HG03039 (cell line): Measurements from ENCODE around the gene FAAH2.
"Not testable (repeated sequence)": the region's sequence is repeated elsewhere in the genome, so short reads cannot be mapped to it uniquely, and the experiment has no call there.

Experiments used
- ATAC-seq: cut with Tn5 transposase; IDR thresholded peaks from one replicate; pipeline ENCODE4 v1.9.1; 2021; ENCODE audit warnings: mild to moderate bottlenecking, moderate library complexity; ENCODE audit not compliant: unreplicated experiment

The FAAH2 gene

DNA sequence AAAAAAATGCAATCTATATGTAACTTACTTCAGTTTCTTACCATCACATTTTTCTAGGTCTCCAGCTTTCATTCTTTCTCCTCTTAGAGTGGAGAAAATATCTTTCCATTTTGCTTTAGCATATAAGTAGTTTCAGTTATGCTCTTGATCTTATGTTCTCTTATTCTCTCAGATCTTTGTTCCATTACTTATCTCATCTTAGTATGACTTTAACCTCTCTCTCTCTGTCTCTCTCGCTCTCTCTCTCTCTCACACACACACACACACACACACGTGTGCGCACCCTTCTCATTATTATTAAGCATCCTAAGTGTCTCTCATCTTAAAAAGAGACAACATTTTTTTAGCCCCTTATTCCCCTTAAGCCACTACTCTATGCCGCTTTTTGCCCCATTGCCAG is 92.8 kb downstream of the FAAH2 start:
- ATAC-seq = no peak

DNA sequence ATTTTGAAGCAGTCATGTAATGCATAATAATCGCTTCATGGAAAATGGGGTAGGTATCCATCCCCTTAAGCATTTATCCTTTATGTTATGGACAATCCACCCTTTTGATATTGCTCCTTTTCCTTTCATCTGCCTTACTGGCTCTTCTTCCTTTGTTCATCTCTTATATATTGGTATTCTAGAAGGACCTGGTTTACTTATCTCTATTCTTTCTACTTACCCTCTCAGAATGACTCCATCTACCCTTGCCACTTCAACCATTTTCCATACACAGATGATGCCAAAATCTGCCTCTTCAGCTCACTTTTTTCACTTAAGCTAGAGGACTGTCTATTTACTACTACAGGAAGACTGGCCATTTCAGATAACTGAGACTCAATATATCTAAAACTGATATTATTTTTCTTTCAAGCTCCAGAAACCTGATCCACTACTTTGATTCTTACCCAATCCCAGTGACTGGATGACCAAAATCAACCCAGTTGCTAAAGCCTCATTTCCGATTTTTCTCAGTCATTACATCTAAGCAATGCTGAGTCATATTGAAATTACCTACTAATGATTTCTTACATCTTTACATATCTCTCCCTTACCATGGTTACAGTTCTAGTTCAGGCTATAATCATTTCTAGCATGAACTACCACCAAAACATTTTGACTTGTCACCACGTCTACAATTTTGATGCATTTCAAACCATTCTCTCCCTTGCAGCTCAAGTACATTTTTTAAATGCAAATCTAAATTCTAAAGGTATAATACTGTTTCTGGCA is 93.7 kb downstream of the FAAH2 start:
- ATAC-seq = no peak

DNA sequence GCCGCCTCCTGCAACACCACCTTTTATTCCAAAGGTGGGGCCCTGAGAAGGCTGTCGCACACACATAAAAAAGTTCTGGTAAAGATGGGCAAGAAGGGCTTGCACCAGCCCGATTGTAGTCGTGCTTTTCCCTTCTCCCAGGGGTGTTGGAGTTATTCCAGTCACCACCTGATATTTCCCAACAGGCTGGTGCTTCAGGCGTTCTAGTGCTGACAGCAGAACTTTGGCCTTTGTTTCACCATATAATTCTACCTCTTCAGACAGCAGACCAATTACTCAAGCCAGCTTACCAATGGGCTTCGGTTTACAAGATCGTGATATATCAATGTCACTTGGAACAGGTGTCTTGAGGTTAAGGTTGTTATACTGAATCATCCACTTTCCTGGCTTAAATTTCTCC is 107.7 kb downstream of the FAAH2 start:
- ATAC-seq = not testable (repeated sequence)

DNA sequence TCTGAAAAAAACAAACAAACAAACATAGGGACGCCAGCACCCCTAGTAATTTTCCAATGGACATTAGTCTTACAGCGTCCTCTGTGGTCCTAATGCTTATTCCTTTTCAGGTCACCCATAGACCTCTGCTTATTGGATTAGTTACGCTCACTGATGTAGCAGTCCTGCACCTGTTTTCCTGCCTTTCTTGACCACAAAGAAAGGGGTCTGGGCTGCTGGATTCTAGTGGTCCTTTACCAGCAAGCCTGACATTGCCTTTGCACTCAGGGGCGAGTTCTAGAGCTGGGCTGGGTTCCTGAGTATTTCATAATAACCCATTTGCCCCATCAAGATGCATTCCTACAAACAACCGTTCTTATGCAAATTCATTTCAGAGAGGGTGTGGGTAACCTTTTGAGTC is 116.7 kb downstream of the FAAH2 start:
- not testable (repeated sequence) for ATAC-seq

DNA sequence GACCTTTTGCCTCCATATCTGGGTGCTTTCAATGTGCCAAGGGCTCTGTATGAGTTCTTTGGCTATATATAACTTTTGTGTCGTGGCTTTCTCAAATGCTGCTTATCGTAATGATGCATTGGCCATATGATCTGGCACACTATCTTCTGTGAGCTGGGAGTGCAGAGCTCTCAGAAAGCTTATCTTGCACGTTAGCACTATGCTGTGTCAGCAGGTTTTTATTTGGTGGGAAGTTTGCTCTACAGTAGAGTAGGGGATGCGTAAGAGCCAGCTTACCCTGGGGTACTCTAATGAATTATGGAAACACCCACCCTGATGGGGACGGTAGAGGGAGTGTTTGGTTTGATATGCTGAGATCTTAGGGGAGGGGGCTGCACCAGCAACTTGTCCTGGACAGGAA is 119.6 kb downstream of the FAAH2 start:
- ATAC-seq = no peak

DNA sequence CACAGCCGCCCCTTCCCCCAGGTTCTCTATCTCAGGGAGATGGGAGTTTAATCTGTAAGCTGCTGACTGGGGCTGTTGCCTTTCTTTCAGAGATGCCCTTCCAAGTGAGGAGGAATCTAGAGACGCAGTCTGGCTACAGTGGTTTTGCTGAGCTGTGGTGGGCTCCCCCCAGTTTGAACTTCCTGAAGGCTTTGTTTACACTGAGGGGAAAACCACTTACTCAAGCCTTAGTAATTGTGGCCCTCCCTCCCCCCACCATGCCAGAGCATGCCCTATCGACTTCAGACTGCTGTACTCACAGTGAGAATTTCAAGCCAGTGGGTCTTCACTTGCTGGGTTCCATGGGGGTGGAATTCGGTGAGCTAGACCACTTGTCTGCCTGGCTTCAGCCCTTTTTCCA is 131.3 kb downstream of the FAAH2 start:
- ATAC-seq = no peak

DNA sequence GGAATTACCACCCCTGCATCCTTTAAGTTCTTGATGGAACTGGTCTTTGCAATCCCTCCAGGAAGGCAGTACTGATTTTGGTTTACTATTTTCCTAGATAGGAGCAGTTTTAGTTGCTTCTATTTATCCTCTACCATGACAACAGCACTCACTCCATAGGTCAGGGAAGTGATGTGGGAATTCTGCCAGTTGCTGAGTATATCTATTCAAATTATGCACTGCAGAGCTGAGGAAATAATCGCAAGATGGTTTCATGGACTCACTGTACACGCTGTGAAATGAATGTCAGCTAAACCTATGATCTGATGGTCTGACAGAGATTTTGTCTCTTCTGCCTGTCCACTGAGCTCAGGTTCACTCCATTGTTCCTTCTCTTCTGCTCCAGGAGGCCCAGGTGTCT is 135.8 kb downstream of the FAAH2 start:
- no peak for ATAC-seq

DNA sequence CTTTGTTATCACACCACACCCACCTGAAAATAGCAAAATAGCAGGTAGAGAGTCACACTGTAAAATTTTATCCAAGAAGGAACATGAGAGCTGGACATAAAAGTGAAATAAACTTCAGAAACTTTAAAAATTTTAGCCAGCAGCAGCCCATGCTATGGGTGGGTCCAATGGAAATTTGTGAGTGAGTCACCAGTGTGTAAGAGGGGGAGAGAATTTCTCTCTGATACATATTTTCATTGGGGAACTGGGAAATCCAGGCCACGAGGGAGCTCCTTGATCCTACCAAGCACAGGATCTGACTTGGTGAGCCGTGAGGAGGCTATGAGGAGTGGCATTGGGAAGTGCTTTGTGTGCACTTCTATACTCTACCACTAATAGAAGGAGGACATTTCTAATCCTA is 136.3 kb downstream of the FAAH2 start:
- no peak for ATAC-seq

DNA sequence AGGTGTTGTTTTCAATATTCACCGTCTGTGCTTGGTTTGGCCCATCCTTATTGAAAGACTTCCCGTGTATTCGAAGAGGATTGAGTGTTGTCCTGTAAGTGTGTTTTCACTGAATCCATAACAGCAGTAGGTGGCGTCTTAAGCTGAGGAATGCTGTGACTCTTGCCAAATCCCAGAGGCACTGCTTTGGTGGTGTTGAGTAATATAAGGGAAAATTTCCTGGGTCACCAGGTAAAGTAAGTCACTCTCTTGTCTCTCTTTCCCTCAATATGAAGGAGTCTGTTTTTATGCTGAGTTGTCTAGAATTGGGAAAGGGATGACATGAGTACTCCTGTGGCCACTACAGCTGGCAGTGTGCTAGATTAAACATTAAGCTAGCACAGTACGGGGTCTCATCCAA is 158.6 kb downstream of the FAAH2 start:
- no peak for ATAC-seq

DNA sequence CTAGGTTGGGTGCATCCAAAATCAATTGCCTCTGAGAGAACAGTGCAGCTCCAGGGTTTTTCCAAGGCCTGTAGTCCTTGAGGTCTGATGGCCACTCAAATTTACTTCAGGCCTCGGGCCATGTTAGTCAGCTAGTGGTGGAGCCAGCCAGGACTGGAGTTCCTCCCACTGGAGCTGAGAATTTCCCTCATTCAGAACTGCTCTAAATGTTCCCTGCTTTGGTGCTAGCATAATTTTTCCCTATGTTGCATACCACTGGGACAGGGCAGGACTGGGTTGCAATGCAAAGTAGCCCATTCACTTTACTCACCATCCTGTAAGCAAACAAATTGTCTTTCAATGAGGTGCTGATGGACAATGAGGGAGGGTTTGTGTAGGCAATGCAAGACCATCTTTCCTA is 159.3 kb downstream of the FAAH2 start:
- ATAC-seq = no peak

DNA sequence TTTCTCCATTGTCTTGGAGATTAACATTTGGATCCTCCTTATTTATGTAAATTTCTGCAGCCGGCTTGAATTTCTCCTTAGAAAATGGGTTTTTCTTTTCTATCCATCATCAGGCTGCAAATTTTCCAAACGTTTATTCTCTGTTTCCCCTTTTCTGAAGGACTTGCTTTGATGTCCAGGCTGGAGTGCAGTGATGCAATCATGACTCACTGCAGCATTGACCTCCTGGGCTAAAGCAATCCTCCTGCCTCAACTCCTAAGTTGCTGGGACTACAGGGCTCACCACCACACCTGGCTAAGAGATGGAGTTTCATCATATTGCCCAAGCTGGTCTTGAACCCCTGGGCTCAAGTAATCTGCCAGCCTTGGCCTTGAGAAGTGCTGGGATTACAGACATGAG is 161.3 kb downstream of the FAAH2 start:
- no peak for ATAC-seq

DNA sequence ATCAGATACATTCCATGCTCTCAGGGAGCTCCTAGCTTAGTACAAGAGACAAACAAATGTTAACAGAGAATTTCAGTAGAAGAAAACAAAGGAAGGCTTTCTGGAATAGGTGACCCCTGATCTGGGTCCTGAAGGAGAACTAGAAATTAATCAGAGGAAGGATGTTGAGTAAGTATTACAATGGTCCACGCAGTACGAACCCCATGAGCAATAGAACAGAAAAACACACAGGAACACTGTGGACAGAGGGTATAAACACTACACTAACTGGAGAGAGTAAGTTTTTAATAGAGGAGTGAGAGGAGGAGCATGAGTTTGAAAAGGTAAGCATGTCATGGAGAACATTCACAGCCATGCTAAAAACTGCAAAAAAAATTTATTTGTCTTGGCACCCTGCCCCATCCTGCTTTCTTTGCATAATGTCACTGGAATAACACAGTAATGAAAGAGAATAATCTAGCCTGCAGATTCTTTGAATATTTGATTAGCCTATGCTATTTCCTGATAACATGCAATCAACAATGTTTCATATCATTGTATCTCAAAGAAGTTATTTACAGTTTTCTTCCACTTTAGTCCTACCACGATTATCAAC is 165.0 kb downstream of the FAAH2 start:
- ATAC-seq = no peak

DNA sequence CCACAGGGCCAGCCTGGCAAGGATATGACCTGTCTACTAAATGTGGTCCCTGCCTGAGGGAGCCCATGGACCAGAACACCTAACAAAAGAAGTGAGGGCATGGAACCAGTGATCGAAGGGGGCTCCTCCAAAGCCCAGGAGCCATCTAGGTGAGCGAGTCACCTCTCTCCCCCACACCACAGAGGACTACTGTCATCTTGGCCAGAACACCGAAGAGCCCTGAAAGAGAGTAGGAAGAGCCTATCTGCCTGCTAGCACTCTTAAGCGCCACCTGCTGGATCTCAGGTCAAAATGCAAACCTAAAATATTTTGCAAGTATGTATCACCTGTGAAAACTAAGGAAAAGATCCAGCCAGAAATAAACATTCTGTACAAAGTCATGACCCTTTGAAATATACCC is 167.4 kb downstream of the FAAH2 start:
- no peak for ATAC-seq

DNA sequence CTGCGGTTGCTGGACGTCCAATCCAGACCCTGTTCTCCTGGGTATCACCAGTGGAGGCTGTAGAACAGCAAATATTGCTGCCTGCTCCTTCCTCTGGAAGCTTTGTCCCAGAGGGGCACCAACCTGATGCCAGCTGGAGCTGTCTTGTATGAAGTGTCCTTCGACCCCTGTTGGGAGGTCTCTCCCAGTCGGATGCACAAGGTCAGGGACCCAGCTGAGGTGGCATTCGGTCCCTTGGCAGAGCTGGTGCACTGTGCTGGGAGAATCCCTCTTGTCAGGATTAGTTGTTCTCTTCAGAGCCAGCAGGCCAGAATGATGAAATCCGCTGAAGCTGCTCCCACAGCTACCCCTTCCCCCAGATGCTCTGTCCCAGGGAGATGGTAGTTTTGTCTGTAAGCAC is 195.0 kb downstream of the FAAH2 start:
- ATAC-seq = no peak

DNA sequence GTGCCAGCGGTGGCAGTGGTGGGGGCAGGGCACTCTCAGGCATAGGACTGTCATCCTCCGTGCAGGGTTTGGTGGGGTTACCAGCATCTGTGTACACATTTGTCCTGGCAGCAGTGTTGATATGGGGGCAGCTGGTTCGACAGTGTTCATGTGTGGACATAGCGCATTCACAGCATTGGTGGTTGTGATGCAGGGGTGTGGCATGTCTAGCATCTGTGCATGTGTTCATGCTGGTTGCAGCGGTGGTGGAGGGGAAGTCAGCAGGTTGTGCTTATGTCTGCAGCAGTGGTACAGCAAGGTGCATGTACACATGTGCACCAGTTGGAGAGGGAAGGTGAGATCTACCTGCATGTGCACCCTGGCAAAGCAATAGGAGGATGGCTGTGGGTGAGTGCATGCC is 230.0 kb downstream of the FAAH2 start:
- no peak for ATAC-seq

DNA sequence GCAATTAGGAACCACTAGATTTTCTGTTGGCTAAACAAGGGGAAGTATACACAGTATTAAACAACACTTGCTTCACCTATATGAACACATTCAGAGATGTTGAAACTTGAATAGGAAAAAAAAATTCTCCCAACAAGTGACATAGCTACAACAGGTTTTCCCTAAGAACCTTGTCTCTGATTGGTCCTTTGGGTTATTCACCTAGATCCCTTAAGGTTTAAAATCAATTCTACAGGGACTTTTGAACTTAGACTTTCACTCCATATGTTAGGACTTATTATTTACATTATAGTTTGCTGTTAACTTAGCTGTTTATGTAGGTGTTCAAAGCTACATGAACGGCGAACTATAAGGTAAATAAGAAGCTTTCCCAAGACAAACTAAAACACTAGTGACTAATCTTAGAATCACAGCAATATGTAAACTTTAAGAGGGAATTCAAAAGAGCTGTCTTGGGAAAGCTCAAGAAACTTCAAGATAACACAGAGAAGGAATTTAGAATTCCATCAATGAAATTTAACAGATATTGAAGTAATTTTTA is 233.1 kb downstream of the FAAH2 start:
- ATAC-seq = no peak

DNA sequence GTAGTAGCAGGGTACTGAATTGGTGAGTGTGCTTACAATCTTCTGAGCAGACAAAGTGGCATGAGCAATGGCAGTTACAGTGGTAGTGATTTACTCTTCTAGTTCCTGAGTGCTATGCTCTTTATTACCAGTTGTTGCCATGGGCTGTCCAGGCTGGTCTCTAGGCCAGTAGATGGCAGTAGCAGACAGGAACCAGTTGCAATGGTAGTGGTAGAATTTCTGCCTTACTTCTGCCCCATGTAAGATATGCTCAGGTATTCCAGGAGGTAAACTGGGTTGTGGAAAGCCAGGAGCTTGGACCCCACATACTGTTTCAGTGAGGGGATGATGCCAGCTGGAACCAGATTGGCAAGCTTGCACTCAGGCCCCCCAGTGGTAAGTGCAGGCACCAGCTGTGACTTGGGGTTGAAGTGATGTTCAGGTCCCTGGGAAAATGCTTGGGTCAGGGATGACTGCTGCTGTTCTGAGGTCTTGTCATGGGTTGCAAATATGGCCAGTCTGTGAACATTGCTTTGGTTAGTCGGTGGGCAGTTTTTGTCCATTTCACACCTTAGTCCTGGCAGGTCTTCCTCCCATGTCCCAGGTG is 242.3 kb downstream of the FAAH2 start:
- ATAC-seq = no peak
